TTC549 (cell line): ENCODE data around the gene TRERF1.

Experiments used
- FAIRE-seq: peaks from 2 replicates; lab custom pipeline; 2012; peaks lifted over from hg19 to GRCh38; lab: Jason Lieb, UNC

TRERF1 gene

GRCh38 chr6:42394881-42395620 lies 56.7 kb downstream of the TRERF1 start:
- FAIRE-seq: no peak

GRCh38 chr6:42394151-42394550 lies 57.6 kb downstream of the TRERF1 start:
- FAIRE-seq: no peak

- FAIRE-seq: no peak
These were observed 58.4 kb downstream of the TRERF1 start for GRCh38 chr6:42393339-42393738.

GRCh38 chr6:42392833-42393232 lies 58.9 kb downstream of the TRERF1 start:
- no peak for FAIRE-seq

GRCh38 chr6:42391441-42391840 lies 60.3 kb downstream of the TRERF1 start:
- no peak for FAIRE-seq

GRCh38 chr6:42390228-42390934 lies 61.3 kb downstream of the TRERF1 start:
- no peak for FAIRE-seq

- FAIRE-seq: no peak
These were observed 62.0 kb downstream of the TRERF1 start for GRCh38 chr6:42389736-42390135.

GRCh38 chr6:42388046-42388445 lies 63.7 kb downstream of the TRERF1 start:
- no peak for FAIRE-seq

- FAIRE-seq: no peak
These were observed 64.4 kb downstream of the TRERF1 start for GRCh38 chr6:42387336-42387735.

- FAIRE-seq: no peak
These were observed 66.4 kb downstream of the TRERF1 start for GRCh38 chr6:42385339-42385738.

GRCh38 chr6:42383421-42384205 lies 68.1 kb downstream of the TRERF1 start:
- no peak for FAIRE-seq

GRCh38 chr6:42381850-42382249 lies 69.9 kb downstream of the TRERF1 start:
- no peak for FAIRE-seq

GRCh38 chr6:42380228-42380979 lies 71.3 kb downstream of the TRERF1 start:
- FAIRE-seq: no peak

GRCh38 chr6:42378536-42378935 lies 73.2 kb downstream of the TRERF1 start:
- no peak for FAIRE-seq

- FAIRE-seq: no peak
These were observed 73.6 kb downstream of the TRERF1 start for GRCh38 chr6:42378125-42378524.

- FAIRE-seq: no peak
These were observed 76.6 kb downstream of the TRERF1 start for GRCh38 chr6:42375007-42375635.

- FAIRE-seq: no peak
These were observed 77.6 kb downstream of the TRERF1 start for GRCh38 chr6:42374018-42374669.

- no peak for FAIRE-seq
These were observed 79.0 kb downstream of the TRERF1 start for GRCh38 chr6:42372699-42373098.

- no peak for FAIRE-seq
These were observed 81.3 kb downstream of the TRERF1 start for GRCh38 chr6:42370323-42370985.

- no peak for FAIRE-seq
These were observed 82.2 kb downstream of the TRERF1 start for GRCh38 chr6:42369568-42369967.

- FAIRE-seq: no peak
These were observed 83.5 kb downstream of the TRERF1 start for GRCh38 chr6:42368181-42368580.
